SK-N-DZ (cell line): ENCODE measurements around the gene KLF16. TPM values are rescaled to one million over a fixed set of nuclear protein-coding genes. Genes with fewer than 3 reads are reported as not detected.
"Not testable (repeated sequence)": the region's sequence is repeated elsewhere in the genome, so short reads cannot be mapped to it uniquely, and the experiment has no call there.

Experiments
- DNase-seq: peaks from one replicate; pipeline ENCODE4 v3.0.0-alpha.2; 2015; ENCODE audit warnings: low spot score
- polyA plus RNA-seq, 2 experiments: library from polyadenylated mRNA; depleted of rRNA; stranded (reverse); fragments of >200 nt; gene quantifications; 2 replicates each; pipeline ENCODE4 v1.2.3, GENCODE V29; 2014

Gene KLF16
- polyA plus RNA-seq (2014; cell fraction: cytosol; rRNA removed) = 12.8 and 16.7 TPM in 2 replicates
- polyA plus RNA-seq (2014; cell fraction: nucleus; rRNA removed) = 11.0 and 15.3 TPM in 2 replicates

DNA sequence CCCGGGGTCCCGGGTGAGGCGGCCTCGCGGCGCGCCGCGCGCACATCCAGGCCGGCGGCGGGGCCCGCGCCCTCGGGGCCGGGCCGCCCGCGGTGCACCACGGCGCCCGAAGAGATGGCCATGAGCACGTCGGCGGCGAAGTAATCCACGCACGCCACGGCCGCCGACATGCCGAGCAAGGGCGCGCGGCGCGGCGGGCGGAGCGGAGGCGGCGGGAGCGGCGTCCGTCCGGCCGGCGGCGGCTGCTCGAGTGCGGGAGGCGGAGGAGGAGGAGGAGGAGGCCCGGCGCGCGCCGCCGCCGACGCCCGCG is at the start of gene KLF16:
TSS of gene KLF16 (minus strand) at position 252 of the 310 bp plus-strand sequence. CDS start at position 170, 82 bp downstream.
- no peak for DNase-seq

DNA sequence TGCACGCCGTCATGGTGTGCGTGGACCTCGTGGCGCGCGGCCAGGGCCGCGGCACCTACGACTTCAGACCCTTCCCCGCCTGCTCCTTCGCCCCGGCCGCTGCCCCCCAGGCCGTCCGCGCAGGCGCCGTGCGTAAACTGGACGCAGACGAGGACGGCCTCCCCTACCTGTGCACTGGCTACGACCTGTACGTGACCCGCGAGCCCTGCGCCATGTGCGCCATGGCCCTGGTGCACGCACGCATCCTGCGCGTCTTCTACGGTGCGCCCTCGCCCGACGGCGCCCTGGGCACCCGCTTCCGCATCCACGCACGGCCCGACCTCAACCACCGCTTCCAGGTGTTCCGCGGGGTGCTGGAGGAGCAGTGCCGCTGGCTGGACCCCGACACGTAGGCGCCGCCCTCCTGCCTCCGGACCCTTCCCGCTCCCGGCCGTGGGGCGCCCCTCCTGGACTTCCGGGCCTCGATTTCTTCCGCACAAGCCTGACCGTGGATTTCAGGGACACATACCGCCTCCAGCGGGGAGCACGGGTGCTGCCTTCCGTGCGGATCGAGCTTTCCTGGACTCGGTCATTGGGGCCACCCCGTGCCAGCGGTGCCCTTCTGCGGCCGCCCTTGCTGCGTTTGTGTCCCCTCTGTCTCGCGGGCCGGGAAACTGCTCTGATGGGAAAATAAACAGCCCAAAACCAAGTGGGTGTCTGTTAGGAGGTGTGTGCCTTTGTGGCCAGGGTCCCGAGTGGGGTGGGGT is 49.6 kb upstream of the KLF16 start:
- DNase-seq = no peak

GRCh38 chr19:1911995-1912394 is 48.6 kb upstream of the KLF16 start:
- DNase-seq = no peak

GRCh38 chr19:1911098-1911497 is 47.7 kb upstream of the KLF16 start:
- DNase-seq = no peak

DNA sequence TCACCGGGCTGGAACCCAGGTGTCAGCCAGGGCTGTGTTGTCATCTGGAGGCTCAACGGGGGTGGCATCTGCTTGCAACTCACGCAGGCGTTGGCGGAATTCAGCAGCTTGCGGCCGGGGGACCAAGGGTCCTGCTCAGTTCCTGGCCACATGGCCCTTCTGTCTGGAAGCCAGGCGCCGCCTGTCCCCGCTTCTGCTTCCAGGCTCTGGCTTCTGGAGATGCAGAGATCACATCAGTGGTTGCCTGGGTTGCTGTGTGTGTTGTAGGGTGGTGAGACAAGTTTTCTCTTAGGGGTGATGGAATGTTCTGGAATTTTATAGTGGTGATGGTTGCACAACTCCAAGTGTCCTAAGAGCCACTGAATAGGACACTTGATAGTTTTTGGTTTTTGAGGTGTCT is 46.8 kb upstream of the KLF16 start:
- DNase-seq = peak; percentile 77

DNA sequence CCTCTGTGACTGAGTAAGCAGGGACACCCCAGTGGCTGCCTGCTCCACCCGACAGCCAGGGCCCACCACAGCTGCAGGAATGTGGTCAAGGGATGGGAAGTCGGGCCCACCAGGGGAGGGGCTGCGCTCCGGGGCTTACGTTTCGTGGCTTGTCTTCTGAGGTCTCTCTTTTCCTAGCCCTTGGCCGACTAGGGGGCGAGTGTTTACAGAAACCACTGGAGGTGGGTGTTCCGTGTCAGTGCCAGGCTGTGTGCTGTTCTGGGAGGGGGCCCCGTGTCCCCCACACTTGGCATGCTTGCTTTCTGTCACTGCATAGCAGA is 46.3 kb upstream of the KLF16 start:
- no peak for DNase-seq

DNA sequence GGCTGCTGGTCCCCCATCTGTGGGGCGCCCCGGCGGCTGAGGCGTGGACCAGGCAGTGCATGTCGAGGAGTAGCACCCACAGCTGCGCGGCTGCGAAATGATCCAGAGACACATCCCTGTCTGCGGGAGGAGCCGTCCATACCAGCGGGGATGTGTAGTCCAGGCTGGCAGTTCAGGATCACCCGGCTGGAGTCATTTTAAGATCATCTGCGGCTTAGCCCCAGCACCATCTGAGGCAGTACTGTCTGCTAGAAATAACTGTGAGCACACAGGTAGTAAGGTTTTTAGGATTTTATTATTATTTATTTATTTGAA is 44.9 kb upstream of the KLF16 start:
- DNase-seq = no peak

- no peak for DNase-seq
Observed at GRCh38 chr19:1907563-1908363, 44.4 kb upstream of the KLF16 start.

GRCh38 chr19:1906985-1907562 is 43.7 kb upstream of the KLF16 start:
- no peak for DNase-seq

DNA sequence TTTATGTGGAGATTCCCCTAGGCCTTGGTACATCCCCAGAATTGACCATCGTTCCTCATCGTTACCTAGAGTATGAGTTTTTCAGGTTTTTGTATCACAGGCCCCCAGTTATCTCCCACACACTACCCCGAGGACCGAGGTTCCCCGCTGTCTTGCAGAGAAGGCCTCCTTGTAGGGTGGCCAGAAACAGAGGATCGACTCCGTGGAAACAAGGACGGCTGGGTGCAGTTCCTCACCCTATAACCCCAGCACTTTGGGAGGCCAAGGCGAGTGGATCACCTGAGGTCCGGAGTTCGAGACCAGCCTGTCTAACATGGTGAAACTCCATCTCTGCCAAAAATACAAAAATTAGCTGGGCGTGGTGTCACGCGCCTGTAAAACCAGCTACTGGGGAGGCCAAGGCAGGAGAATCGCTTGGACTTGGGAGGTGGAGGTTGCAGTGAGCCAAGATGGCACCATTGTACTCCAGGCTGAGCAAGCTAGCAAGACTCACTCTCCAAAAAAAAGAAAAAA is 42.5 kb upstream of the KLF16 start:
- DNase-seq = no peak

DNA sequence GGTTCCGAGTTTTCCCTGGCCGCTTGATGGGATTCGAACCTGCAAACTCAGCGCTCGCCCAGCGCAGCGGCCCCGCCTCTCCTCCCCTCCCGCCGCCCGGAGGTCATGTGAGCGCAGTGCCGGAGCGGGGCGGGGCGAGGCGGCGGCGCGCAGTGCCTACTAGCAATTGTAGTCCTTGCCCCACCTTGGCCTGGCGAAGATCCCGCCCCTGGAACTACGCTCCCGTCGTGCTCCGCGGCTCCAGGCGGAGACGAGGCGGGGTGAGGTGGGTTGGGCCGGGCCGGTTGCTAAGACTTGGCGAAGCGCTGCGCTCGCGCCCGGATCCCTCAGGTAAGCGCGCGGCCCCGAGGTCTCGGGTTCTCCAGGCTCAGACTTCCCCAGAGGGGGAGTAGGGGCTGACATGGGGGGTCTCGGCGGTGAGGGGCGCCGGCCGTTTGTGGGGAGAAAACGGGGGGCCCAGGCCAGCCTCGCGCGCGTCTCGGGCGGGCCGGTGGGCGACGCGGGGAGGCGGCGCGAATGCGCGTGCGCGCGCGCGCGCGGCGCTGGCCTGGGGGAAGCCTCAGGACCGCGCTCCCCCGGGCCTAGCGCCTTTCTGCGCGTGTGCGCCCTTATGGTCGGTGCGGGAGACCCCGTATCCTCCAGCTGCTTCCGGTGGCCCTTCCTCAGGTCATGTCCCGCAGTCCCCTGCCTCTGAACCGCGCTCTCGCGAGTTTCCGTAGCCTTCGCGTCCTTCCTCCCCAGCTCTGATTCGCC is 41.9 kb upstream of the KLF16 start, which contains the start of the genes ADAT3 and SCAMP4:
TSS of gene ADAT3 (plus strand) at position 290 of the 753 bp plus-strand sequence. CDS start 6,649 bp downstream, outside the sequence.
TSS of gene SCAMP4 (plus strand) at position 290 of the 753 bp plus-strand sequence. CDS start 9,621 bp downstream, outside the sequence.
- peak; percentile 97 for DNase-seq

GRCh38 chr19:1904860-1905109 is 41.4 kb upstream of the KLF16 start:
- DNase-seq = no peak

- no peak for DNase-seq
Observed at GRCh38 chr19:1902923-1903322, 39.5 kb upstream of the KLF16 start.

DNA sequence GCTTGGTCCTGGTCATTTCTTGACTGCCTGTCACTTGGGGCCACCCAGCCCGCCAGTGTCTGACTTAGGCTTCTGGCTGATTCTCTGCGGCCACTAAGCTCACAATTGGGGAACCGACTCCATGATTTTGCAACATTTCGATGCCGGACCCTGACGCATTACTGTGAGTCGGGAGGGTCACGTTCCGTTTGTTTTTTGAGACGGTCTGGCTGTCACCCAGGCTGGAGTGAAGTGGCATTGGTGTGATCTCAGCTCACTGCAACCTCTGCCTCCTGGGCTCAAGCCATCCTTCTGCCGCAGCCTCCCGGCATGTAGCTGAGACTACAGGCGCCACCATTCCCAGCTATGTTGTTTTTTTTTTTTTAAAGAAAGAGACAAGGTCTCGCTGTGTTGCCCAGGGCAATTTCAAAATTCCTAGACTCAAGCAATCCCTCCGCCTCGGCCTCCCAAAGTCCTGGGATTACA is 38.6 kb upstream of the KLF16 start:
- DNase-seq = no peak

DNA sequence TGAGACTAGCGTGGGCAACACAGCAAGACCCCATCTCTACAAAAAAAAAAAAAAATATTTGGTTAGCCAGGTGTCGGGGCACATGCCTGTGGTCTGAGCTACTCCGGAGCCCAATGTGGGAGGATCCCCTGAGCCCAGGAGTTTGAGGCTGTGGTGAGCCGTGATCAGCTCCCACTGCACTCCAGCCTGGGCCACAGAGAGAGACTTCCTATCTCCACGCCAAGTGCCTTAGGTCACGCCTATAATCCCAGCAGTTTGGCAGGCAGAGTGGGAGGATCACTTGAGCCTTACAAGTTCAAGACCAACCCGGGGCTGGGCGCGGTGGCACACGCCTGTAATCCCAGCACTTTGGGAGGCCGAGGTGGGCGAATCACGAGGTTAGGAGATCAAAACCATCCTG is 33.1 kb upstream of the KLF16 start:
- DNase-seq = no peak

- DNase-seq = no peak
Observed at GRCh38 chr19:1893791-1894190, 30.4 kb upstream of the KLF16 start.

DNA sequence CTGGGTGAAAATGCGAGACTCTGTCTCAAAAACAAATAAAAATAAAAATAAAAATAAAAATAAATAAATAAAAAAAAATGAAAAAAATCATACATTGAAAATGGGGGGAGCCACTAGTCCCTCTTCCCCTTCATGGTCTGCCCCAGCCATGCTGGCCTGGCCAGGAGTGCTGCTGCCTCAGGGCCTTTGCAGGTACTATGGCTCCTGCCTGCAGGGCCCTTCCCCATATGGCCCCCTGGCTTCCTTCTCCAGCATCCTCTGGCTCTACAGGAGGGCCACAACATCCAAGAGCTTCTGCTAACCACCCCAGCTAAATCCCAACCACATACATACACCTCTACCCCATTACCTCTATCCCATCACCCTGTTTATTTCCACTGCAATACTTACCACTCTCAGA is 26.5 kb upstream of the KLF16 start:
- DNase-seq = no peak

DNA sequence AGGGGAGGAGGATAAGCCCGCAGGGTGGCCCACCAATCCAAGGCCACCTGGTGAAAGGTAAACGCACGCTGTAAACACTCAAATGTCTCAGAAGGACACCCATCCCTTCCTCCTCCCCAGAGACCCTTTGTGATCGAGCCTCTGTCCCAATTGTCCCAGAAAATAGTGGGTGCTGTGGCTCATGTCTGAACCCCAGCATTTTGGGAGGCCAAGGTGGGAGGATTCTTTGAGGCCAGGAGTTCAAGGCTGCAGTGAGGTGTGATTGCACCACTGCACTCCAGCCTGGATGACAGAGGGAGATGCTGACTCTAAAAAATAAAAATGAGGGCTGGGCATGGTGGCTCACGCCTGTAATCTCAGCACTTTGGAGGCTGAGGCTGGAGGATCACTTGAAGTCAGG is 25.0 kb upstream of the KLF16 start:
- DNase-seq = no peak

DNA sequence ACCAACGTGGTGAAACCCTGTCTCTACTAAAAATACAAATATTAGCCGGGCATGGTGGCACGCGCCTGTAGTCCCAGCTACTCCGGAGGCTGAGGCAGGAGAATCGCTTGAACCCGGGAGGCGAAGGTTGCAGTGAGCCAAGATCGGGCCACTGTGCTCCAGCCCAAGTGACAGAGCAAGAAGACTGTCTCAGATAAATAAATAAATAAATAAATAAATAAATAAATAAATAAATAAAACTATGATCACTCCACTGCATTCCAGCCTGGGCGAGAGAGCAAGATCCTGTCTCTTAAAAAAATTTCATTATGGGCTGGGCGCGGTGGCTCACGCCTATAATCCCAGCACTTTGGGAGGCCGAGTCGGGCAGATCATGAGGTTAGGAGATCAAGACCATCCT is 23.0 kb upstream of the KLF16 start:
- DNase-seq = not testable (repeated sequence)

GRCh38 chr19:1885398-1886119 is 22.2 kb upstream of the KLF16 start, which contains the start of gene ABHD17A:
TSS of gene ABHD17A (minus strand) at chr19:1885496. CDS start at chr19:1881566, 3,930 bp downstream.
- peak; percentile 86 for DNase-seq

- DNase-seq = no peak
Observed at GRCh38 chr19:1884719-1885334, 21.4 kb upstream of the KLF16 start.
